T-helper 1 cell treated with Interleukin-12 subunit alpha and Interleukin-12 subunit beta and Interleukin-4 antibody, amounts not matched to agents 30 ng/mL and 1 ng/mL, for 36 hours (primary cell): Measurements from ENCODE around the gene IFNG-AS1. TPM values are rescaled to one million over a fixed set of nuclear protein-coding genes. Genes with fewer than 3 reads are reported as not detected.

Experiments
- intact Hi-C: fragments of 100-400 bp; cut with micrococcal nuclease; formaldehyde crosslinking; loops from one replicate; pipeline ENCODE4 v1.15.1; 2024
- total RNA-seq: library from RNA; stranded (reverse); gene quantifications from 2 replicates; pipeline ENCODE4 v1.2.3, GENCODE V29; 2022

Gene IFNG-AS1
- total RNA-seq, 1 donor from 2014 or later = 3.6 TPM

DNA sequence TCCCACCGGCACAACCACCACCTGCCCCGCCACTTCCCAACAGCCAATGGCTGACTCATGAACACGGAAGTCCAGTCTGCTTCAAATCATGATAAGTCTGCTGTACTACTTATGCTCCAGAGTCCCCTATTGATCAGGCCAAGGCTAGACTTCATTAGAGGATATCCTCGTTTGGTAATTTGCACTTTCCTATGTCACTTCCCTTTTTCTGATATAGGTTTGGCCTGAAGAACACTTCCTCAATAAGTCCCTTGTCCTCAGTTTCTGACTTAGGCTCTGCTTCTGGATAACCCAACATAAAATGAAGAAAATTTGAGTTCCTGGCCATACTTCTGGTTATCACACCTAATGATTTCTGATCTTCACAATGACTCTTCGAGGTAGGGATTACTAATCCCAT lies 45.3 kb downstream of the IFNG-AS1 start:
- intact Hi-C loops = no loop called here

DNA sequence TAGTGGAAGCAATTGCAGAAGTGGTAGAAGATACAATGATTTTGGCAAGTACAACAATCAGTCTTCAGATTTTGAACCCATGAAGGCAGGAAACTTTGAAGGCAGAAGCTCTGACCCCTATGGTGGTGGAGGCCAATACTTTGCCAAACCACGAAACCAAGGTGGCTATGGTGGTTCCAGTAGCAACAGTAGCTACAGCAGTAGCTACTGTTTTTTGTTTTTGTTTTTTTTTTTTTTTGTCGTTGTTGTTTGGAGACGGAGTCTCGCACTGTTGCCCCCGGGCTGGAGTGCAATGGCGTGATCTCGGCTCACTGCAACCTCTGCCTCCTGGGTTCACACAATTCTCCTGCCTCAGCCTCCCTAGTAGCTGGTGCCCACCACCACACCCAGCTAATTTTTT lies 47.4 kb downstream of the IFNG-AS1 start:
- intact Hi-C loops = no loop called here

DNA sequence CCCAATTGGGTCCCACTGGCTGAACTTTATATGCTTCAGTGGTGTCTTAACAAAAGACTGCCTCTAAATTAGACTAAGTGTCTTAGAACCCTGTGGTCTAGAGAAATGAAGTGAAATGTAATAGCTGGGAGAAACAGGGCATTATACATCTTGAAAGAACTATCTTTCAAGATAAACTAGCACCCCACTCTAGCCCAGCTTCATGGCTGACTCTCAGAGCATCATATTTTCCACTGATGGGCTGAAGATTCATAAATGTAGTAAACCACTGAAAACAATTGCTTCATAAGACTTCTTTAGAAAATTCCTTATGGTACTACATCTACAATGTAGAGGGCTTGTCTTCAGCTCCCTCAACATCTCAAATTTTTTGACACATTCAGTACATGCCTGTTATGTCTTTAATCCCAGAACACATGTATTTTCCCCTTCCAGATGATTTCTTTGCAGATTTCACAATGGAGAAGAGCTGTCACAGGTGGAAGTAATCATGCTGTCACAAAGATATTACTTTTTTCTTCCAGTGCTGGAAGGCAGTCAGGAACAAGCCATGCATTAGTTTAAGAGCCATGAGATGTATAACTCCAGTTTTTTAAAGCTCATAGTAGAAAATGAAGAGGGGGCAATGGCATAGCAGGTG lies 48.5 kb downstream of the IFNG-AS1 start:
- intact Hi-C loops = no loop called here

DNA sequence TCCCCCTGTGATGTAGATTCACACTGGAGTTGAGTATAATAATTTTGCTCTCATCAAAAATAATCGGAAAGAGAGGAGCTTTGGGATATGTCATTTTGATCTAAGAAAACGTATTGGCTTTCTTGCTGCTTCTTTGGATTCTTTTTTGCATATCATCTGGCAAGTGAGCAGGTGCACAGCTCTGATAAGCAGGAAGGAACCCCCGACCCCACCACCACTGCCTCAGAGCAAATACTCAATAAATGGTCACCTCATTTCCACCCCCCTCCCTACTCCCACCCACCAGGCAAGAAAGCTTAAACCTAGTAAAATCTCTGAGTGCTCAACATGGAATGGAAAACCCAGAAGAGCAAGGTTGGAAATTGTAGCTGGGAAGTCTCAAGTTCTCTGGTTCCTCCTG lies 49.4 kb downstream of the IFNG-AS1 start:
- intact Hi-C loops = no loop called here

GRCh38 chr12:68040450-68041075 lies 51.3 kb downstream of the IFNG-AS1 start:
- intact Hi-C loops = loop anchor here (1.0 to 5.0 kb wide), 14 partner anchors 40 to 767 kb away; partner anchors contain the start of genes MDM1, MDM2 and RAP1B

- intact Hi-C loops = loop anchor here (5.0 kb wide), 3 partner anchors 160 to 765 kb away; partner anchors contain the start of genes MDM2 and RAP1B
Observed at GRCh38 chr12:68042212-68042699, 53.0 kb downstream of the IFNG-AS1 start.

DNA sequence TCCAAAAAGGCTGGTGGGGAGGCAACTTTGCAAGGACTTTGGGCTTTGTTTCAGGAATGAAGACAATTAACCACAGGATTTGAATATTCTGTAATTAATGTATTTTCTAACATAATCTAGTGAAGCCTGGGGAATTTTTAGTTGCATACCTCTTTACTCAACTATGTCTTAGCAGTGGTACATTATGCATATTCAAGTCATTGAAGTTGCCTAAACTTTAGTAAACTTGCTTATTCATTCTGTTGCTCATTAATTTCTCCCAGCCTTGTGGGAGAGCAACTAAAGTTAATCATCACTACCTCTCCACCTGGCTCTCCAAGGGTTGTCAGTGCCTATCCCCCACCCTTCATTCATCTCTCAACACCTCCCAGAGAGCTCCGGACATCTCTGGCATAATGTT lies 54.2 kb downstream of the IFNG-AS1 start:
- intact Hi-C loops = loop anchor here (5.0 kb wide), 3 partner anchors 159 to 764 kb away; partner anchors contain the start of genes MDM2 and RAP1B

- intact Hi-C loops = no loop called here
Observed at GRCh38 chr12:68048648-68049297, 59.5 kb downstream of the IFNG-AS1 start.

DNA sequence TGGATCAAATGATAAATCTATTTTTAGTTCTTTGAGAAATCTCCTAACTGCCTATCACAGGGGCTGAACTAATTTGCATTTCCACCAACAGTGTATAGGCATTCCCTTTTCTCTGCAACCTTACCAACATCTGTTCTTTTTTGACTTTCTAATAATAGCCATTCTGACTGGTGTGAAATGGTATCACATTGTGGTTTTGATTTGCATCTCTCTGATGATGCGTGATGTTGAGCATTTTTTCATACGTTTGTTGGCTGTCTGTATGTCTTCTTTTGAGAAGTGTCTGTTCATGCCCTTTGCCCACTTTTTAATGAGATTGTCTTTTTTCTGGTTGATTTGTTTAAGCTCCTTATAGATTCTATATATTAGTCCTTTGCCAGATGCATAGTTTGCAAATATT lies 67.1 kb downstream of the IFNG-AS1 start:
- intact Hi-C loops = no loop called here

GRCh38 chr12:68063900-68064590 lies 74.8 kb downstream of the IFNG-AS1 start:
- intact Hi-C loops = loop anchor here (2.0 kb wide), 1 partner anchor 15 kb away; no protein-coding TSS in a partner anchor

DNA sequence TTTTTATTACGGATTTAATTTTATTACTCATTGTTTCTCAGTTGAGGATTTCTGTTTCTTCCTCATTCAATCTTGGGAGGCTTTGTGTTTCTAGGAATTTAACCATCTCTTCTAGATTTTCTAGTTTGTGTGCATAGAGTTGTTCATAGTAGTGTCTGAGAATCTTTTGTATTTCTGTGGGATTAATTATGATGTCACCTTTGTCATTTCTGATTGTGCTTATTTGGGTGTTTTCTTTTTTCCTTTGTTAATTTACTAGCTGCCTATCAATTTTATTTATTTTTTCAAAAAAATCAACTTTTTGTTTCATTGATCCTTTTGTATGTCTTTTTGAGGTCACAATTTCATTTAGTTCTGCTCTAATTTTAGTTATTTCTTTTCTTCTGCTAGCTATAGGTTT lies 75.9 kb downstream of the IFNG-AS1 start:
- intact Hi-C loops = loop anchor here (2.0 kb wide), 1 partner anchor 14 kb away; no protein-coding TSS in a partner anchor

DNA sequence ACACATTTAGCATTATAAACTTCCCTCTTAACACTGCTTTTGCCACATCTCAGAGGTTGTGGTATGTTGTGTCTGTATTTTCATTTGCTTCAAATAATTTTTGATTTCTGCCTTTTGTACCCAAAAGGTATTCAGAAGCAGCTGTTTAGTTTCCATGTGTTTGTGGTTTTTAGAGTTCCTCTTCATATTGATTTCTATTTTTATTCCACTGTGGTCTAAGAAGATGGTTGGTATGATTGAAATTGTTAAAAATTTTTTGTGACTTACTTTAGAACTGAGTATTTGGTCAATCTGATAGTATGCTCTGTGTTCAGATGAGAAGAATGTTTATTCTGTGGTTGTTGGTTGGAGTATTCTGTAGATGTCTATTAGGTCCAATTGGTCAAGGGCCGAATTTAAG lies 76.4 kb downstream of the IFNG-AS1 start:
- intact Hi-C loops = loop anchor here (2.0 kb wide), 1 partner anchor 13 kb away; no protein-coding TSS in a partner anchor

- intact Hi-C loops = no loop called here
Observed at GRCh38 chr12:68067762-68068376, 78.6 kb downstream of the IFNG-AS1 start.

GRCh38 chr12:68069275-68069674 lies 80.0 kb downstream of the IFNG-AS1 start:
- intact Hi-C loops = no loop called here

Other genes with a start within 250 kb of the IFNG-AS1 start
- gene IFNG, start 170.3 kb downstream of the IFNG-AS1 start, total RNA-seq = 560 and 566 TPM in 2 replicates
- gene IL26, start 236.4 kb downstream of the IFNG-AS1 start, total RNA-seq = 5.7 and 6.6 TPM in 2 replicates